AML-193 (cell line): Measurements from ENCODE around the gene STXBP5.
"Not testable (repeated sequence)": the region's sequence is repeated elsewhere in the genome, so short reads cannot be mapped to it uniquely, and the experiment has no call there.

Experiments used
- DNase-seq, 2 experiments: peaks; one replicate each; lab custom pipeline; 2025; lab: John Stamatoyannopoulos, UW

STXBP5 gene

GRCh38 chr6:147297663-147298316 lies 93.6 kb downstream of the STXBP5 start:
- DNase-seq = no peak

- DNase-seq = no peak
Measured at GRCh38 chr6:147298461-147298860, 94.2 kb downstream of the STXBP5 start.

GRCh38 chr6:147299035-147299434 lies 94.8 kb downstream of the STXBP5 start:
- DNase-seq = no peak

- DNase-seq = no peak
Measured at GRCh38 chr6:147301070-147301469, 96.9 kb downstream of the STXBP5 start.

- no peak for DNase-seq
Measured at GRCh38 chr6:147304016-147304415, 99.8 kb downstream of the STXBP5 start.

- peak; percentile 62 to 63 for DNase-seq
Measured at GRCh38 chr6:147310521-147310920, 106.3 kb downstream of the STXBP5 start.

GRCh38 chr6:147311218-147311617 lies 107.0 kb downstream of the STXBP5 start:
- DNase-seq = no peak

- DNase-seq = no peak
Measured at GRCh38 chr6:147321260-147321659, 117.0 kb downstream of the STXBP5 start.

GRCh38 chr6:147322299-147323162 lies 118.3 kb downstream of the STXBP5 start:
- peak; percentile 99 to 100 for DNase-seq

- DNase-seq = no peak
Measured at GRCh38 chr6:147325557-147325956, 121.3 kb downstream of the STXBP5 start.

- no peak for DNase-seq
Measured at GRCh38 chr6:147331401-147331800, 127.2 kb downstream of the STXBP5 start.

GRCh38 chr6:147337921-147338320 lies 133.7 kb downstream of the STXBP5 start:
- DNase-seq = no peak

- DNase-seq = no peak
Measured at GRCh38 chr6:147341486-147341885, 137.3 kb downstream of the STXBP5 start.

GRCh38 chr6:147345902-147346301 lies 141.7 kb downstream of the STXBP5 start:
- DNase-seq = no peak

GRCh38 chr6:147347179-147347881 lies 143.1 kb downstream of the STXBP5 start:
- DNase-seq = no peak

- DNase-seq = no peak
Measured at GRCh38 chr6:147347882-147348575, 143.8 kb downstream of the STXBP5 start.

GRCh38 chr6:147361311-147361981 lies 157.2 kb downstream of the STXBP5 start:
- DNase-seq = no peak

- DNase-seq = no peak
Measured at GRCh38 chr6:147366290-147366689, 162.1 kb downstream of the STXBP5 start.

- no peak for DNase-seq
Measured at GRCh38 chr6:147371325-147371724, 167.1 kb downstream of the STXBP5 start.

- DNase-seq = no peak
Measured at GRCh38 chr6:147372806-147373205, 168.6 kb downstream of the STXBP5 start.

- DNase-seq = no peak
Measured at GRCh38 chr6:147378819-147379218, 174.6 kb downstream of the STXBP5 start.

GRCh38 chr6:147380841-147381240 lies 176.6 kb downstream of the STXBP5 start:
- DNase-seq = not testable (repeated sequence)
